Stimulated activated CD4-positive, alpha-beta T cell treated with anti-CD3 and anti-CD28 coated beads, Interleukin-1b, Interleukin-23, amount 100 ng/mL, for 1 hour (primary cell): ENCODE data around the gene PSMB5.
A peak's percentile ranks its signal among the peaks of the same experiment; 100 is the strongest.

ENCODE experiments used
- DNase-seq, 2 donors: peaks; one replicate each; pipeline ENCODE4 v3.0.0-alpha.2; 2020; ENCODE audit warnings: low read depth in 2 of 2

Gene PSMB5

GRCh38 chr14:23034498-23035302, at the start of gene PSMB5:
Gene PSMB5 (minus strand): TSS chr14:23034900. CDS start chr14:23034881, 19 bp downstream.
- peak; percentile 55 to 63 for DNase-seq

GRCh38 chr14:23080474-23080873, 45.8 kb upstream of the PSMB5 start:
- no peak for DNase-seq

DNA sequence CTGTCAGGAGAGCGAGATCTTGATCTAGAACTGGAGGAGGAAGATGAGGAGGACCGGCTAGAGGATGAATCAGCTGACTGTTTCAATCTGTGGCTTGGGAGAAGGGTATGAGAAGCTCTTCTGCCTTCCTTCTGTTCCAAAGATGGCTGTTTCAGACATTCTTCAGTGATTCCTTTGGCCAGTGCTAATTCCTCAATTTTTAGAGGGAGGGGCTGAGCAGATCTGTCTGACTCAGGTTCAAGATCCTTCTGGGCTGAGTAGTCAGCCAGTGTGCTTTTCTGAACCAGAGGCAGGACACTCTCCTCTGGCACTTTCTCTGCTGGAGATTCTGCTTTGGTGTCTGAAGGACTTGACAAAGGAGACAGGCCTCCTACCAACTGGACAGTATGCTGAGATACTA, 45.0 kb upstream of the PSMB5 start:
- DNase-seq: no peak

DNA sequence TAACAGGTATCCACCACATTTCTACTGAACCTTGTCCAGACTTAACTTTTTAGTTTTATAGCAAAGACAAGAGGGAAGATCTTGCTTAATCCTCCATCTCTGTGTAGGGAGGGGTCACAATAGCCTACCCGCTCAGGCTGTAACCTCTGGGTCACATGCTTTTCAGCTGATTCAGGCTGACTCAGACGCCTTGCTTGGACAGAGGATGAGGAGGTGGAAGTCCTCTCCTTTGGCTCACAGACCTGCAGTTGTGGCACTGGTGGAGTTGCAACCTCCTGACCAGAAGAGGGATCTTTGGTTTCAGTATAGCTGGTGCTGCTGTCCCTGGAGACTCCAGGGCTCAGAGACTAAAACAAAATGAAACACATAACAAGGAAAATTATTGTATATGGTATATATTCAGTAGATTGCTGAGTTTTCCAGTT, 44.0 kb upstream of the PSMB5 start:
- DNase-seq: no peak

- no peak for DNase-seq
Observed at GRCh38 chr14:23077962-23078361, 43.3 kb upstream of the PSMB5 start.

DNA sequence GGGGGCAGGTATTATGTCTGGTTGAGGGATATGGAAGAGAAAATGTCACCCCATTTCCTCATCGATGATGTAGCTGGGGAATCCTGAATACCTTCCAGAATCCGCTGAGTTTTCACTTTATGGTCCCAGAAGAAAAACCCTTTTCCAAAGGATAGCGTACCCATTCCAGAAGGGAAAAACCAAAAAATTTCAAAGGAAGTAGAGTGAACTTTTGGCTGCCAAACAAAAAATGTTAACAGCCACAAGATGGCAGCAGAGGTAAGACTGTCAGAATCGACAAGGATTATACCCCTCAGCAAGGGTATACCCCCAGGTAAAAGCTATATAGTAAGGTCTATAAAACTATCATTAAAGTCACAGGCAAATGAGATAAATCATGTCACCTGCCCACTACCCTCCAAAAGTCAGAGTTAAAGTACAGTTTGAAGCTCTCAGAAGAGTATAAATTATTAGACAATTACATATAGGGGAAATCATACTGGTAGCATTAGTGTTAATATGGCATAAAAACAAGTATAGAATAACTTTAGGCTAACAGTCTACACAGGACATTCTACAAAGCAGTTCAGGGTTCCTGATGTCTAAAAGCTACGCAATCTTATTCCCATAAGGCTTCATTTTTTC, 42.2 kb upstream of the PSMB5 start:
- DNase-seq: no peak

GRCh38 chr14:23074906-23075305, 40.2 kb upstream of the PSMB5 start:
- no peak for DNase-seq

- DNase-seq: no peak
Observed at GRCh38 chr14:23071921-23072539, 37.3 kb upstream of the PSMB5 start.

DNA sequence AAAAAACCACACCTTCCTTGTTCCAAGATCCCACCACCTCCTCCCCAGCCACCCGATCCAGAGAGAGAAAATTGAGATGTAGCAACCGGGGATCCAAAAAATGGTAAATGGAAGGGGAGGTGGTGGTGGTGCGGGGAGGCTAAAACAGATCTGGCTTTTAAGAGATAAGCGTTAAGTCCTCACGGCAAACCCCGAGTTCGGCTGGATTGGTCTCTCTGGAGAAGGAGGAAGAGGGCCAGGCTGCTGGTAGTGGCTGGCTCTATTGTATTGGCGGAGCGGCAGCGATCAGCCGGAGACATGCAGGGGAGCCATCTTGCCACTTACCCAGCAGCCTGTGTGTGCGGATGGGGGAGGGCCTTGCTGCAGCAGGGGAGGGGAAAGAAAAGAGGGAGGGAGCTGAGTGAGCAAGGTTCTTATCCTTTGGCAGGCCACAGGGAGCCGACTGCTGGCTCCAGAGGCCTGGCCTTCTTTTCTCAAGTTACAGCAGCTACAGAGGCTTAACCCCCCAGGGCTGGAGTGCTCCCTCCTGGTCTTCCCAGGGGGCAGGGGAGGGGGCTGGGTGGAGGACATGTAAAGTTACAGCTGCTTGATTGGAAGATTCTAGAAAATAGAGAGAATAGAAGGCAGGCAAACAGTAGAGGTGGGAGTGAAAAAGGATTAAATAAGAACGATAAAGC, 36.7 kb upstream of the PSMB5 start:
- DNase-seq: peak; percentile 23 to 59

- DNase-seq: no peak
Observed at GRCh38 chr14:23070262-23071129, 35.8 kb upstream of the PSMB5 start.

DNA sequence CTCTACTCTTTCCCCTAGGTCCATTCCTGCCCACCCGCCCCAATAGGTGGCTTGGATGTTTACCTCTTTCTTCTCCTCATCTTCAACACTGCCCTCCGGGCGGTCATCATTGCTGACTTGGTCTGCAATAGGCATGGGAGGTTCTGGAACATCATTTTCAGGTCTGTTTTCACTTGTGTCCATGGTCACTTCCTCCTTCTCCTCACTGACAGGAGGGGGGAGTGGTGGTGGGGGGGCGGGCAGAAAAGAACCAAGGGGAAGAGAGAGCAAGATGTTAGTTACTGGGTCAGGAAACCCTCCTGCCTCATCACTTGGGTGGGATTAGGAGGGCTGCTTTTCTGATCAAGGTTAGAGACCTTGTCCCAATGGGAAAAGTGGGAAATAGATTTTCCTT, 34.7 kb upstream of the PSMB5 start:
- DNase-seq: no peak

GRCh38 chr14:23068789-23069412, 34.2 kb upstream of the PSMB5 start:
- peak; percentile 45 to 49 for DNase-seq

DNA sequence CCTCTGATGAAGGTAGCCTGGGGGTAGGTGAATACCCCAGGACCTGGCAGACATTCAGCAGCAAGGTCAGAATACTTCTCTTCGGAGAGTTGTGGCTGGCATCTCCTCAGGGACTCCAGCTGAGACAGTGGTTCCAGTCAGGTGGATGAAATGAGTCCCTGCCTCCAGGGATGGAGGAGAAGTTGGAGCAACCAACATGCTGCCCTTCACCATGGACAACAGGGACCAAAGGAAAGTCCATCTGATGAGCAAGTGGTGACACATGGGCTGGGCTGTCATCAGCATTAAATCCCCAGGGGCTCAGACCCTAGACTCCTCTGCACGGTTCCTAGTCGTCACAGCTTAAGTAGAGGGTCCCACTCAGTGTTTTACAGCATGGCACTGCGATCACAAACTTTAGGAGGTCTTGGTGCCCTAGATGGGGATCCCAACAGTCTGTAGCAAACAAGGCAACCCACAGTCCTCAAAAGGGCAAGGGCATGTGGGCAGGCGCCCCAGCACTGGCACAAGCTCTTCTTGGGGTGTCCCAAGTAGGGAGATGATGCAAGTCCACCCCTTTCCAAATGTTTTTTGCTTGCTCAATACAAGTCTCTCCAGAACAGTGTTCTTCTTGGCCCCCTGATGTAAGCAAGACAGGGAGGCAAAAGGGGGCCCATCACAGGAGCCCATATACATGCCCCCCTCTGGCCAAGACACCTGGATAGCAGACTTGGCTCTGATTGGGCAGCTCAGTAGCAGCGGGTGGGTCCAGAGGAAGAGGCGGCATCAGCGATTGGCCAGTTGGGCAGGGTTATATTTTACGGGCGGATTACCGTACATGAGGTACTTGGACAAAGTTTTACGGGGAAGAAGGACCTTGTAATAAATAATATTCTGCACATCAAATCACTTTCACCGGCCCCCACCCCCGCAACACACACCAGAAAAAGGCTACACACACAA, 33.4 kb upstream of the PSMB5 start:
- no peak for DNase-seq

DNA sequence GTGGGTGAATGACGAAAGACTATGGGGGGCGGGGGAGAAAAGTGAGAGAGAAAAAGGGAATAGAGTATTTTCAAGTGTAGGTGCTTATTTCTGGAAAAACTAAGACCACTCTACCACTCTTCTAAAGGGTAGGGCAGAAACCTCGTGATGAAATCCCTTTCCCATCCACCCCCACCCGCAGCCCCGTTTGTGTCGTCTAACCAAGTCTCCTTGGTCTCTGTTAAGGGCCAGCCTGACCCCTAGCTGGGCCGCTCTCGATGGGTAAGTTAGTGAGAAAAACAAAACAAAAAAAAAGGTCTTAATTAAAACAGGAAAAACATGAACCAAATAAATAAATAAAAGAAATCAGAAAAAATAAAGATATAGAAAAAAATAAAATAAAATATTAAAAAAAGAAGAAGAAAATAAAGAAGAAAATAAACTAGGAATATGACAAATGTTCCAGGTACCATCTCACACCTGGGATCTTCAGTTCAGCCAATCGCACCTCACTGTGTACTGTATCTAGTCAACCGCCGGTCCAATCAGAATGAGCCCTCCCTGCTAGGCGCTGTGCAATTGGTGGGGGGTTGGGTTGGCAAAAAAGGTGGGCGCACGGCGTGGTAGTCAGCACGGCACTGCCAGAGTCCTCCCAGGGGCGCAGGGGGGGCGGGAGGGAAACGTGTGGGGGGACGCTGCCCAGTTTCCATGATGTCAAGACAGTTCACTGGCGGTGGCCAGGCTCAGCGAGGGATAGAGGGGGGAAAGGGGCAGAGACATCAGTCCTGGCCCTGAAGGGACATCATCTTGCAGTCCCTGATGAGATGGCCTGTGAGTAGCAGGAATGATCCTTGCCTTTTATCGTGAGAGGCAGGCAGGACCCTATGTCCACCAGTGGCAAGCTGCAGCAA, 32.4 kb upstream of the PSMB5 start:
- no peak for DNase-seq

- DNase-seq: no peak
Observed at GRCh38 chr14:23066368-23066767, 31.7 kb upstream of the PSMB5 start.

DNA sequence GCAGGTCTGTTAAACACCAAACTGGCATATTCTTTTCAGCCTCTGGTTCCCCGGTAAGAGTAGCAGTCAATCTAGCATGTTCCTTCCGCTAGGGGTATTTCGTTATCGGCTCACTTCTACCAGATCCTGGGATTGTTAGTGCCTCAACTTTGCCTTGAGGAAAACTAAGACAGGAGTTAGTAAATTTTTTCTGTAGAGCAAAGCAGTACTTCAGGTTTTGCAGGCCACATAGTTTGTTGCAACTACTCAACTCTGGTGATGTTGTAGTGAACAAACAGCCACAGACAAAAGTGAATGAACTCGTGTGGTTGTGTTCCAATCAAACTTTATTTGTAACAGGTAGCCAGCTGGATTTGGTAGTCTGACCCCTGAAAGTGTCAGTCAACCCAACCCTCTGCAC, 28.9 kb upstream of the PSMB5 start:
- DNase-seq: no peak

DNA sequence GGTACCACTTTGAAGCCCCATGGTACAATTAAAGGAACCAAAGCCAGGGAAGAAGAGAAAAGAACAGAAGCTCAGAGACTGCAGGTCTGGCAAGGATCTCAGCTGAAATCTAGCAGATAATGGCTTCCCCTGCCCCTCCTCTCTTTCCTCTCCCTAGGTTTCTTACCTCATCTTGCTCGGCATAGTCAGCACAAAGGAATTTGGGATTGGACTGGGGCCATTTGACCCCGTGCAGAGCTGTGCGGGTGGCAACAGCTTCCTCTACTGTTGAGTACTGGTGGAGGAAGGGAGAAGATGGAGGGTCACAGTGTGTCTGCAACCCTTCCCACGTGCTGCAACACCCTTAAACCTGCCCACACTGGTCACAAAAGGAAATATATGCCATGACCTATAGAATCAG, 27.3 kb upstream of the PSMB5 start:
- DNase-seq: no peak

DNA sequence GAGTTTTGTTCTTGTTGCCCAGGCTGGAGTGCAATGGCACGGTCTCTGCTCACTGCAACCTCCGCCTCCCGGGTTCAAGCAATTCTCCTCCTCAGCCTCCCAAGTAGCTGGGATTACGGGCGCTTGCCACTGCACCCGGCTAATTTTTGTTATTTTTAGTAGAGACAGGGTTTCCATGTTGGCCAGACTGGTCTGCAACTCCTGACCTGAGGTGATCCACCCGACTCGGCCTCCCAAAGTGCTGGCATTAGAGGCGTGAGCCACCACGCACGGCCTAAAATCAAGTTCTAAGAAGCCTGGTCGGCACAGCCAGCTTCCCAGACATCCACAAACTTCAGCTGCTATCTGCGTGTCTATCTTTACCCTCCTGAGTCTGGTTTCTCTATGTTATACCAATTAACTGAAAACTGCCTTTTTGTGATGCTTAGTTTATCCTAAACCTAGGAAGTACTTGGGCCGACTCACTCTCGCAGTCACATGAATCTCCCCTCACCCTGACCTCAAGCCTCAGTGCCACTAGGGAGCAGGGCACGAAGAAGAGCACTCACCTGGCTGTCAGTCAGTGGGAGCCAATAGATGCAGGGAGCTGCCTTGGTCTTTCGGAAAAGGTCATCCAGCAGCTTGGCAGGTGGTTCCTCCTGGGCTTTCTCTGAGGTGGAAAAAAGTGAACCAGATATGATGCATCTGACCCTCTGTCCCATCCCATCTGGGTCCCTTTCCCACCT, 26.0 kb upstream of the PSMB5 start:
- no peak for DNase-seq
